GM23248 (cell line): ENCODE measurements around the gene TPCN2. TPM values are rescaled to one million over a fixed set of nuclear protein-coding genes. Genes with fewer than 3 reads are reported as not detected.
A peak's percentile ranks its signal among the peaks of the same experiment; 100 is the strongest.

Experiments
- DNase-seq: peaks from one replicate; pipeline ENCODE4 v3.0.0-alpha.2; 2015
- H2AFZ ChIP-seq: fragments of 200-600 bp; sonication (generic); 2 replicates; pipeline ENCODE4 v1.6.1; 2016; ENCODE audit warnings: antibody characterized with exemption
- H3F3A ChIP-seq: fragments of 200-600 bp; sonication (generic); 2 replicates; pipeline ENCODE4 v1.6.1; 2016; ENCODE audit warnings: mild to moderate bottlenecking, antibody characterized with exemption, mixed run types; ENCODE audit not compliant: insufficient read depth
- H3K27ac ChIP-seq: fragments of 200-600 bp; sonication (generic); 2 replicates; pipeline ENCODE4 v1.5.1; 2016; ENCODE audit warnings: mild to moderate bottlenecking
- H3K27me3 ChIP-seq: fragments of 200-600 bp; sonication (generic); replicated peaks from 2 replicates; pipeline ENCODE4 v1.6.1; 2016; ENCODE audit warnings: mild to moderate bottlenecking; ENCODE audit not compliant: insufficient read depth
- H3K36me3 ChIP-seq: fragments of 200-600 bp; sonication (generic); 2 replicates; pipeline ENCODE4 v1.6.1; 2016; ENCODE audit warnings: low read depth, mild to moderate bottlenecking
- H3K4me1 ChIP-seq: fragments of 200-600 bp; sonication (generic); 2 replicates; pipeline ENCODE4 v1.6.1; 2016; ENCODE audit warnings: mild to moderate bottlenecking; ENCODE audit not compliant: insufficient read depth
- H3K4me2 ChIP-seq: fragments of 200-600 bp; sonication (generic); one replicate; pipeline ENCODE4 v1.6.1; 2016; ENCODE audit warnings: mild to moderate bottlenecking; ENCODE audit not compliant: unreplicated experiment
- H3K4me3 ChIP-seq: fragments of 200-600 bp; sonication (generic); 2 replicates; pipeline ENCODE4 v1.5.1; 2016; ENCODE audit warnings: mild to moderate bottlenecking
- H3K79me2 ChIP-seq: fragments of 200-600 bp; sonication (generic); 2 replicates; pipeline ENCODE4 v1.6.1; 2016; ENCODE audit warnings: mild to moderate bottlenecking; ENCODE audit not compliant: insufficient read depth
- H3K9ac ChIP-seq: fragments of 200-600 bp; sonication (generic); 2 replicates; pipeline ENCODE4 v1.6.1; 2016; ENCODE audit warnings: mild to moderate bottlenecking
- H3K9me2 ChIP-seq: fragments of 200-600 bp; sonication (generic); 2 replicates; pipeline ENCODE4 v1.6.1; 2016; ENCODE audit warnings: mixed run types, mild to moderate bottlenecking, moderate library complexity; ENCODE audit not compliant: insufficient read depth
- H3K9me3 ChIP-seq: fragments of 200-600 bp; sonication (generic); one replicate; pipeline ENCODE4 v1.6.1; 2017; ENCODE audit warnings: low read depth
- H4K20me1 ChIP-seq: fragments of 200-600 bp; sonication (generic); 2 replicates; pipeline ENCODE4 v1.6.0; 2016; ENCODE audit not compliant: insufficient read depth
- EZH2 ChIP-seq: fragments of 200-600 bp; sonication (generic); IDR thresholded peaks from 2 replicates; pipeline ENCODE4 v1.6.1; 2018; ENCODE audit warnings: antibody characterized with exemption, mild to moderate bottlenecking; ENCODE audit not compliant: insufficient read depth, poor library complexity, severe bottlenecking
- EZH2phosphoT487 ChIP-seq: fragments of 200-600 bp; sonication (generic); IDR thresholded peaks from 2 replicates; pipeline ENCODE4 v1.6.1; 2018; ENCODE audit warnings: antibody characterized with exemption, moderate library complexity, mild to moderate bottlenecking, low read depth; ENCODE audit not compliant: insufficient read depth
- WGBS, 2 experiments: methylation state at CpG; one replicate each; pipeline ENCODE4 v1.1.6; 2015 to 2017; ENCODE audit warnings: low lambda C conversion rate in 2 of 2, low coverage in 1 of 2; ENCODE audit errors: missing lambda C conversion rate in 2 of 2; 5-methylcytosine and 5-hydroxymethylcytosine counted together
- in situ Hi-C: fragments of 300-500 bp; cut with MboI; formaldehyde crosslinking; loops from 2 replicates; pipeline ENCODE4 v1.15.0; 2020
- polyA plus RNA-seq: library from polyadenylated mRNA; unstranded; fragments of >200 nt; fragmentation: Nextera tagmentation; extraction: Ambion mirVana; gene quantifications from 2 replicates; pipeline ENCODE4 v1.2.1, GENCODE V29; 2016
- total RNA-seq: library from RNA; depleted of rRNA; stranded (reverse); fragments of >200 nt; shearing (Covaris generic); gene quantifications from 2 replicates; pipeline ENCODE4 v1.2.3, GENCODE V29; 2014

Gene TPCN2
- total and polyA plus RNA-seq, 2 experiments from 2014 or later: 7.1 to 8.5 TPM

DNA sequence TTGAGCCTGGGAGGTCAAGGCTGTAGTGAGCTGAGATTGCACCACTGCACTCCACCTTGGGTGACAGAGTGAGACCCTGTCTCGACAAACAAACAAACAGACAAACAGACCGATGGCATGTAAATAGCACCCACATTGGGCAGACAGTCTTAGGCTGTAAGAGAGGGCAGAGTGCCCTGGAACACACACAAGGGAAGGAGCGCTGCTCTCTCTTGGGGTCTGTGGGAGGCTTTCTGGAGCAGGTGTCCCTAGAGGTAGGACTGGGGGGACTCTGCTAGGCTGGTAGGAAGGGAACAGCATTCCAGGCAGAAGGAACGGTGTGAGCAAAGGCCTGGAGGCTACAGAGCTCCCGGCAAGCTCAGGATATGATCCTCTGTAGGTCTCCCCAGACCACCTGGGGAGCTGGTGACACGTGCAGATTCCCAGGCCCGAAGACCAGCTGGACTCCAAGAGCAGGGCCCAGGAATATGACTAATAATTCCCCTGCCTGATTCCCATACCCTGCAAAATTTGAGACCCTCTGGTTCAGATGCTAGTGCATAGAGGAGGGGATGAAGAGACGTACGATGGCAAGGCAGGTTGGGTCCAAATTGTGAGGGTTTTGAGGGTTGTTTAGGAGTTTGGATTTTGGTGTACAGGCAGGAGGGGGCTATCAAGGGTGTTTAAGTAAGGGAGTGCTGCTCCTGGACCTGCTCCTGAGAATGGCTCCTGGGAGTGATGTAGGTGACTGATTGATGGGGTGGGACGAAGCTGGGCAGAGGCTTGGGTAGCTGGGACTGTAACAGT is 118.6 kb downstream of the TPCN2 start:
- in situ Hi-C loops: no loop called here
- no peaks in the 10 kb centered on the region for H3K36me3 ChIP-seq
- H2AFZ ChIP-seq: no peak overlapping the region
- H3K4me1 ChIP-seq: peaks cover 5% of the 10 kb centered on the region; the same call in 1 of the 2 replicates
- H3K27ac ChIP-seq: no peak overlapping the region
- WGBS, 2 experiments: 83 to 85% methylated on average over 10 of the region's 10 CpGs
- H3K9me3 ChIP-seq: peaks cover 5% of the 10 kb centered on the region
- no peaks in the 10 kb centered on the region for H3K79me2 ChIP-seq
- no peak overlapping the region for H3K9ac ChIP-seq
- no peak overlapping the region for H3K4me2 ChIP-seq
- no peaks in the 10 kb centered on the region for H3K9me2 ChIP-seq
- no peaks in the 10 kb centered on the region for H3K27me3 ChIP-seq
- TF ChIP-seq EZH2phosphoT487: no peak
- TF ChIP-seq EZH2: no peak
- H4K20me1 ChIP-seq: no peaks in the 10 kb centered on the region
- no peaks in the 10 kb centered on the region for H3F3A ChIP-seq
- H3K4me3 ChIP-seq: no peak overlapping the region
- no peak for DNase-seq

DNA sequence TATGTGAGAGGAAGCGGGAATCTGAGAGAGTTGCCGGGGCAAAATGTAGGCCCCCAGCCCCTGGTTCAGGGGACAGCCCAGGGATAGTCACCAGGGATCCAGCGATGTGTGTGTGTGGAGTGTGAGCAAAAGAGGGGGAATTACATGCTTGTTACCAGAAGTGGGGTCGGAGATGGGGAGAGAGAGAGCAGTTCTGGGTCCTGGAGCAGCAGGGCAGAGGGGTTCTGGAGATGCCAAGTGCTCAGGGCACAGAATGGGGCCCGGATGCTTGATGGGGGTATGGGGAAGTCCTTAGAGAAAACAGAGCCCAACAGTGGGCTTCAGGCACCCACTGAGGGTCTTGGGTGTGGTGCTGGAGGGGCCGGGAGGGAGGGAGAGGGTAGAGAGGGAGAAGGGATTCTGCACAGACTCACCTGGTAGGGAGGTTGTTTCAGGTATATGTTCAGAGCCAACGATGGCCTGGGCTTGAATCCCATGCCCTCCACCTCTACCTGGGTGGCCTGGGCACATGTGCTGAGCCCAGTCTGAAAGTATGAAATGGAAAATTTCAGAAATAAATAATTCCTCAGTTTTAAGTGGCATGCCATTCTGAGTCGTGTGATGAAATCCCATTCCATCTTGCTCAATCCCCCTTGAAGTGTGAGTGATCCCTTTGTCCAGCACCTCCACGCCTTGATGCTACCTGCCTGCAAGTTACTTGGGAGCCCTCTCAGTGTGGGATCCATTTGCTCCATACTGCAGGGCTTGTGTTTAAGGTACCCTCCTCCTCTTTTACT is 119.4 kb downstream of the TPCN2 start:
- H3K9ac ChIP-seq: no peak overlapping the region
- 60 to 61% methylated on average over 8 to 9 of the region's 9 CpGs for WGBS, 2 experiments
- no peaks in the 10 kb centered on the region for H3F3A ChIP-seq
- in situ Hi-C loops: no loop called here
- no peaks in the 10 kb centered on the region for H3K9me2 ChIP-seq
- no peak overlapping the region for H3K4me3 ChIP-seq
- H3K9me3 ChIP-seq: peaks cover 5% of the 10 kb centered on the region
- no peaks in the 10 kb centered on the region for H3K79me2 ChIP-seq
- DNase-seq: peak; percentile 28
- H3K4me1 ChIP-seq: peaks cover 5% of the 10 kb centered on the region; the same call in 1 of the 2 replicates
- H3K27me3 ChIP-seq: no peaks in the 10 kb centered on the region
- no peaks in the 10 kb centered on the region for H3K36me3 ChIP-seq
- TF ChIP-seq EZH2phosphoT487 (no peak), EZH2 (no peak)
- H3K27ac ChIP-seq: no peak overlapping the region
- H3K4me2 ChIP-seq: no peak overlapping the region
- H2AFZ ChIP-seq: no peak overlapping the region
- no peaks in the 10 kb centered on the region for H4K20me1 ChIP-seq

DNA sequence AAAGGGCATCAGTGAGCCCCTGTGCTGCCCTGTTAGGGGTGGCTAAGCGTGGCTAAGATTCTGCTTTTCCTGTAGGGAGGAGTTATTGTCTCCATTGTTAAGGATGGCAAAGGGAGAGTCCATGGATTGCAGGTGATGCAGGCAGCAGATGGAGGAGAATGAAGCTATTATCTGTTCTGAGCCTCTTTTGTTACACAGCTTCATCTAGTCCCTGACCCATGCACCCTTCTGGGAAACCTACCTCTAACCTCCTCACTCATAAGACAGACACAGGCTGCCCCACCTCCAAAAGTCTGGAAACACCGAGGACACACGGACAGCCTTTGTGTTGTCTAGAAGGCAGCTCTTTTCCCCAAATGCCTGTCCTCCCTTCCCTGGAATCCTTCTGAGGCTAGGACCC is 120.7 kb downstream of the TPCN2 start:
- no peaks in the 10 kb centered on the region for H3K9me3 ChIP-seq
- WGBS, 2 experiments: 91 to 95% methylated on average over 3 of the region's 3 CpGs
- H3K9me2 ChIP-seq: no peaks in the 10 kb centered on the region
- H3F3A ChIP-seq: no peaks in the 10 kb centered on the region
- H3K79me2 ChIP-seq: no peaks in the 10 kb centered on the region
- no peak for TF ChIP-seq EZH2phosphoT487
- no peak for TF ChIP-seq EZH2
- in situ Hi-C loops: no loop called here
- H3K4me1 ChIP-seq: peaks cover 5% of the 10 kb centered on the region; the same call in 1 of the 2 replicates
- DNase-seq: no peak
- no peaks in the 10 kb centered on the region for H3K36me3 ChIP-seq
- no peak overlapping the region for H2AFZ ChIP-seq
- H3K9ac ChIP-seq: no peak overlapping the region
- H3K4me2 ChIP-seq: no peak overlapping the region
- H3K27ac ChIP-seq: no peak overlapping the region
- no peak overlapping the region for H3K4me3 ChIP-seq
- no peaks in the 10 kb centered on the region for H4K20me1 ChIP-seq
- no peaks in the 10 kb centered on the region; the same call in 1 of the 2 replicates for H3K27me3 ChIP-seq

DNA sequence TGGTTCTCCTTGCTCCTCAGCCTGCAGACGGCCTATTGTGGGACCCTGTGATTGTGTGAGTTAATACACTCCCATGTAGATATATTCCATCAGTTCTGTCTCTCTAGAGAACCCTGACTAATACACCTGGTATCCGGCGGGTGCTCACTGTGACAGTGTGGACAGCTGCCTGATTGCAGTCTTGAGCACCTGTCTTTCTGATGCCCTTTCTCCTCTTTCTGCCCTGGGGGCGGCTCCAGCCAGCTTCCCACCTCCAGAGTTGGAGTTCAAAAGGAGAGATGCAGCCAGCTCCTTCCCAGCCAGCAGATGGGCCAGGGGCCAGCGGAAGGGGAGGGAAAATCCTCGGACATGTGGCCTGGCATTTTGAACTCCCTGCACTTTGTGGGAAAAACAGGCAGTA is 122.0 kb downstream of the TPCN2 start:
- no peak overlapping the region for H3K4me2 ChIP-seq
- H3K36me3 ChIP-seq: no peaks in the 10 kb centered on the region
- no peaks in the 10 kb centered on the region for H3K9me3 ChIP-seq
- H3K79me2 ChIP-seq: no peaks in the 10 kb centered on the region
- peaks cover 5% of the 10 kb centered on the region; the same call in 1 of the 2 replicates for H3K4me1 ChIP-seq
- H4K20me1 ChIP-seq: no peaks in the 10 kb centered on the region
- 56 to 59% methylated on average over 6 of the region's 6 CpGs for WGBS, 2 experiments
- no peak overlapping the region for H3K27ac ChIP-seq
- H3F3A ChIP-seq: no peaks in the 10 kb centered on the region
- TF ChIP-seq EZH2phosphoT487: no peak
- TF ChIP-seq EZH2: no peak
- H3K27me3 ChIP-seq: no peaks in the 10 kb centered on the region; the same call in 1 of the 2 replicates
- DNase-seq: no peak
- no peak overlapping the region for H3K4me3 ChIP-seq
- no peak overlapping the region for H3K9ac ChIP-seq
- no peaks in the 10 kb centered on the region for H3K9me2 ChIP-seq
- no peak overlapping the region for H2AFZ ChIP-seq
- in situ Hi-C loops: no loop called here
